GM19193 (cell line): ENCODE data around the gene SLC9A7.

ENCODE experiments used
- POLR2A ChIP-seq: IDR thresholded peaks from 4 replicates; pipeline ENCODE4 v1.6.1; 2011; ENCODE audit not compliant: insufficient read depth, insufficient read length; ENCODE audit errors: extremely low read depth

The SLC9A7 gene

DNA sequence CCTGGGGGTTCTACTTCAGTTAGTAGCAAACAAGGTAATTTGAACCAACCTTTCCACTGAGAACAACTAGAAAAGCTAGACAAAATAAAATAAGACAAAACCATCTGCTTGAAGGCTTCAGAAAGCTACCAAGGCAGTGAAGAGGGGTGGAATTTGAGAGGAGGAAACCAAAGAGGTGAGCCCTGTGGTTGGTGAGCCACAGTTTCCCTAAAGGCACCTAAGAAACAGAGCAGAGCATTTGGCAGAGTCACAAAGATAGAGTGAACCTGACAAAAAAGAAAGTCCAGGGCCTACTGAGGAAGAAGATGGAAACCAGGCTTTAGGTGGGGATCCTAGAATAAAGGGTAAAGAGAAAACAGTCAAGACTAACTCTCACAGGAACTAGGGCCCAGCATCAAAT lies 141.0 kb downstream of the SLC9A7 start:
- TF ChIP-seq POLR2A: no peak

- TF ChIP-seq POLR2A: no peak
Observed at GRCh38 chrX:46611658-46612362, 147.1 kb downstream of the SLC9A7 start.

DNA sequence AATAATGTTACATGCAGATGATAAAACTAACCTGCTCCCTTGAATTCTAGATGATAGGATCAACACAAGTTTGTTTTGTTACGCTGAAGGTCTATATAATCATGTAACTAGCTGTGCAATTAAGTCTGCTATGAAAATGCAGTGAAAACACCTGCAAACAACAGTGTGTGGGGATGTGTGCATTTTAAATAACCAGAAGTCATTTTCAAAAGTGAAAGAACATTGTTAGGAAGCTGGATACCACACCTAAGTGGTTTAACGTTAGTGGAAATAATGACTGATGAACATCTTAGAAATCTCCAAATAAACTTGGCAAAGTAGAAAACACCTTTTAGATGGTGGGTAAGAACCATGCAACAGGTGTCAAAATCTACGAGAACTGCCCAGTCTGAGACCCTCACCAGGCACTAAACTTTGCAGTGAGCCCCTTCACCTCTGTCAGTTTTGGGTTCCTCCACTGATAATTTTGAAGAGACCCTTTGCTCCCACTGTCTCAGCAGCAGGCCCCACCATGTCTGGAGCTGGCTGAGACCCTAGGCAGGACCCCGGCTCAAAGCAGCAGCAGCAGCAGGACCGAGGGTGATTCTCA lies 148.8 kb downstream of the SLC9A7 start:
- TF ChIP-seq POLR2A: no peak

- TF ChIP-seq POLR2A: no peak
Observed at GRCh38 chrX:46607916-46608315, 151.0 kb downstream of the SLC9A7 start.

- TF ChIP-seq POLR2A: no peak
Observed at GRCh38 chrX:46602468-46603102, 156.3 kb downstream of the SLC9A7 start.

DNA sequence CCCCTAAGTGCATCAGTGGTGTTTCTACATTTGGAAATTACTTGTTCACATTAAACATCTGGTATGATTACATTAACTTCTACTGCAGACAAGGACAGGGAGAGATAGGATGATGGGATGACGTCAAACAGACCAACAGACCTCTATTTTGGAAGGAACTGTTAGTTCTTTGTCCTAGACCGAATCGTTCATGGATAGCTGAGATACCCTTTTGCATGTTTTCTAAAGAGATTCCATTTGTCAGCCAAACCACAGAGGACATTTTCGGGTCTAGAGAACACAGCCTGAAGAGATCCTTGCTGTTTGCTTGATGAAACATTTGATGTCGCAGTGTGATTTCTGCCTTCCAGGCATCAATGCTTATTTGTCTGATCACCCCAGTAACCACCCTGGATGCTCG lies 157.6 kb downstream of the SLC9A7 start:
- no peak for TF ChIP-seq POLR2A

DNA sequence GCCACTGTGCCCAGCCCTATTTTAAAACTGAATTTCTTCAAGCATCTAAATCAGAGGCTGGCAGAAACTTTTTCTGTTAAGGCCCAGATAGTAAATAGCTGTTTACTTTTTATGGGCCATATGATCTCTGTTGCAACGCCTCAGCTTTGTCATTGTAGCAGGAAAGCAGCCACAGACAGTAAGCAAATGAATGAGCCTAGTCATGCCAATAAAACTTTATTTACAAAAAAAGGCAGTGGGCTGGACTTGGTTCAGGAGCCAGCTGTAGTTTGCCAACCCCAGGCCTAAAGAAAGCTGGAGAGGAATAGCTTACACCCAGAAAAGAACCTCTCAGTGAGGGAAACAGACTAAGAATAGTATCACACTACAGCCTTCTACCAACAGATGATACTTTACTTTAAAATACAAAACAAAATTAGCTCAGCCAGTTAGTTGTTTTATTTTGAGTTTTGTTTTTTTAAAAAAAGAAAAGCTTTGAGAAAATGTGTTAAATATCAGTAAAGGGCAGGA lies 159.8 kb downstream of the SLC9A7 start:
- no peak for TF ChIP-seq POLR2A

- no peak for TF ChIP-seq POLR2A
Observed at GRCh38 chrX:46597771-46598170, 161.1 kb downstream of the SLC9A7 start.

DNA sequence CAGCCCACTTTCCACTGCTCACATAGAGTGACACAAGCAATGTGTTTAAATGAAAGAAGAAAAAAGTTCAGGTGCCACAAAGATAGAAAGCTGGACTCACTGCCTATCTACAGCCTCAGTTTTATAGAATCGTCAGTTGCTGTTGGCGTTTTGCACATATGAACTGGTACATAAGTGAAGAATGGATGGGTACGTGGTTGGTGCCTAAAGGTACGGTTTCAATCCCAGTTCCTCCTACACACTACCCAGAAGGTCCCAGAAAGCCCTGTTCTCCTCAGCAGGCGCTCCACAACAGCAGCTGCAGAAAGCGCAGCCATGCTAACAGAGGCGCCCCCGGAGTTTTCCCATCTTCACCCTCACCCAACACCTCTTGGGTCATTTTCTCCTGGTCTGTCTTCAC lies 161.7 kb downstream of the SLC9A7 start:
- no peak for TF ChIP-seq POLR2A

DNA sequence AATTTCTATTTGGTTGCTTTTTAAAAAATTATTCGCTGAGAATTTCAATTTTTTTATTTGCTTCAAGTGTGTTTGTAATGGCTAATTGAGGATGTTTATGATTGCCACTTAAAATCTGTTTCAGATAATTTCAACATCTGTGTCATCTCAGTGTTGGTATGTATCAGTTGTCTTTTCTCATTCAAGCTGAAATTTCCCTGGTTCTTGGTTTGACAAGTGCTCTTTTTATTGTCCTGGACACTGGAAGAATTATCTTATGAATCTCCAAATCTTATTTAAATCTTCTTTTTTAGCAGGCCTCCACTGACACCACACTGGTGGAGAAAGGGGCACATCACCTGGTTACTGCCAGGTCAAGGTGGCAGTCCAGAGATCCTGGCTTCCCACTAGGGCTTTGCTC lies 163.8 kb downstream of the SLC9A7 start:
- no peak for TF ChIP-seq POLR2A

DNA sequence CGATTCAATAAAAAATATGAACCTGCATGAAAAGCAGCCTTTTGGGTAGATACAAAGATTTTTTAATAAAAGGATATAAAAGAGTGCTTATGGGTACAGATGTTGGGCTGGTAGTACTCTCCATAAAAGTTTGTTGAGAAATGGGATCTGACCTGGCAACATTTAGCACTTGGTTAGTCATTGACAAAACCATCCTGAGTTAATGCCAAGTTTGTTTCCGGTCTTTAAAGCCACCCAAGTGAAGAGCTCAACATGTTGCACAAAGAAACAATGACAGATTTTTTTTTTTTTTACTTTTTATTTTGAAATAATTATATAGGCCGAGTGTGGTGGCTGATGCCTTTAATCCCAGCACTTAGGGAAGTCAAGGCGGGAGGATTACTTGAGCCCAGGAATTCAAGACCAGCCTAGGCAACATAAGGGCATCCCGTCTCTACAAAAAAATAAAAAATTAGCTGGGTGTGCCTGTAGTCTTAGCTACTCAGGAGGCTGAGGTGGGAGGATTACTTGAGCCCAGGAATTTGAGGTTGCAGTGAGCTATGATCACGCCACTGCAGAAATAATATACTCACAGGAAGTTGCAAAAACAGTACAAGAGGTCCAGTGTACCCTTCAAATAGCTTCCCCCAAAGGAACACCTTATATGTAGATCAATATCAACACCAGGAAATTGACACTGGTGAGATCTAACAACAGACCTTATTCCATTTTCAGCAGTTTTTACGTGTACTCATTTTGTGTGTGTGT lies 168.8 kb downstream of the SLC9A7 start:
- TF ChIP-seq POLR2A: no peak

- TF ChIP-seq POLR2A: no peak
Observed at GRCh38 chrX:46588263-46588662, 170.7 kb downstream of the SLC9A7 start.

DNA sequence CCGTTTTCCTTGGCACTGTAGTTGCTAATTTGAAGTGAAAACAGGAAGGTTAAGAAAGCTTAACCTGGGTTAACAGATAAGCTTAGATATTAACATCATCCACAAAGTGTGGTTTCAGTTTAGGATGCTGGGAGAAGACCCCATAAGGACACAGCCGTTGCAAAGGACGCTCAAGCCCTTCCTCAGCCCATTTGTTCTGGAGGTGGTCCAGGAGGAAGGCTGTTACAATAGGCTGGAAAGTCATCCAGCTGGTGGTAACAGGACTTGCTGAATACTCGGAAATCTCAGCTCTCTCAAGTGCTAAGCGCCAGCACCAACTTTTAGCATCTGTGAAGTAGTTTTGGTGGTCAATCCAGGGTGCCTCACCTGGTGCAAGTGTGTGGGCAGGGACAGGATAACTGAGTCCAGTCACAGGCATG lies 171.2 kb downstream of the SLC9A7 start:
- no peak for TF ChIP-seq POLR2A

GRCh38 chrX:46587158-46587557 lies 171.8 kb downstream of the SLC9A7 start:
- TF ChIP-seq POLR2A: no peak

- TF ChIP-seq POLR2A: no peak
Observed at GRCh38 chrX:46584736-46585135, 174.2 kb downstream of the SLC9A7 start.
